HG02852 (cell line): ENCODE measurements around the gene ABCB8.
A peak's percentile ranks its signal among the peaks of the same experiment; 100 is the strongest.

Experiments used
- ATAC-seq: cut with Tn5 transposase; IDR thresholded peaks from one replicate; pipeline ENCODE4 v1.9.1; 2021; ENCODE audit warnings: mild to moderate bottlenecking, moderate library complexity; ENCODE audit not compliant: unreplicated experiment

ABCB8 gene

GRCh38 chr7:151056666-151057505 is 28.6 kb downstream of the ABCB8 start:
- ATAC-seq = no peak

- ATAC-seq = peak; percentile 9
Observed at GRCh38 chr7:151057506-151057988, 29.3 kb downstream of the ABCB8 start, which contains the start of gene CDK5. Gene CDK5 (minus strand): TSS chr7:151057897. CDS start chr7:151057848, 49 bp downstream.

GRCh38 chr7:151057989-151058780 is 29.9 kb downstream of the ABCB8 start:
- peak; percentile 85 for ATAC-seq

GRCh38 chr7:151058781-151059366 is 30.6 kb downstream of the ABCB8 start:
- no peak for ATAC-seq

- ATAC-seq = peak; percentile 31
Observed at GRCh38 chr7:151059367-151060112, 31.3 kb downstream of the ABCB8 start, which contains the start of gene SLC4A2. Gene SLC4A2 (plus strand): TSS chr7:151059589. CDS start chr7:151061988, 2,399 bp downstream.

- ATAC-seq = no peak
Observed at GRCh38 chr7:151060113-151060415, 31.8 kb downstream of the ABCB8 start.

- ATAC-seq = no peak
Observed at GRCh38 chr7:151060416-151061212, 32.4 kb downstream of the ABCB8 start.

GRCh38 chr7:151061213-151062110 is 33.2 kb downstream of the ABCB8 start:
- ATAC-seq = no peak

GRCh38 chr7:151062111-151062398 is 33.8 kb downstream of the ABCB8 start:
- no peak for ATAC-seq

- no peak for ATAC-seq
Observed at GRCh38 chr7:151062399-151063211, 34.4 kb downstream of the ABCB8 start.

- ATAC-seq = no peak
Observed at GRCh38 chr7:151063212-151063561, 34.9 kb downstream of the ABCB8 start.

GRCh38 chr7:151064454-151064853 is 36.2 kb downstream of the ABCB8 start:
- no peak for ATAC-seq

GRCh38 chr7:151064993-151065392 is 36.7 kb downstream of the ABCB8 start:
- ATAC-seq = no peak

GRCh38 chr7:151065516-151065915 is 37.3 kb downstream of the ABCB8 start:
- no peak for ATAC-seq

GRCh38 chr7:151066273-151066974 is 38.2 kb downstream of the ABCB8 start:
- no peak for ATAC-seq

- ATAC-seq = no peak
Observed at GRCh38 chr7:151068069-151068773, 40.0 kb downstream of the ABCB8 start.
